Nephron (organoid): Measurements from ENCODE around the gene GAGE10.

Experiments used
- H3K27ac Mint-ChIP-seq, 3 experiments: 2 replicates each; pipeline ENCODE4 v1.8.0; 2020; ENCODE audit warnings: mixed read lengths in 3 of 3, mild to moderate bottlenecking in 2 of 3, moderate library complexity in 1 of 3
- H3K27me3 Mint-ChIP-seq: 2 replicates; pipeline ENCODE4 v1.8.0; 2021; ENCODE audit warnings: low read depth, mild to moderate bottlenecking, moderate library complexity, mixed read lengths
- H3K36me3 Mint-ChIP-seq: 2 replicates; pipeline ENCODE4 v1.8.0; 2020; ENCODE audit warnings: low read depth, mixed read lengths
- H3K4me1 Mint-ChIP-seq: 2 replicates; pipeline ENCODE4 v1.8.0; 2020; ENCODE audit warnings: mixed read lengths
- H3K4me3 Mint-ChIP-seq, 3 experiments: 2 replicates each; pipeline ENCODE4 v1.8.0; 2020; ENCODE audit warnings: mild to moderate bottlenecking in 3 of 3, mixed read lengths in 3 of 3, moderate library complexity in 2 of 3
- H3K9me3 Mint-ChIP-seq: 2 replicates; pipeline ENCODE4 v1.8.0; 2020; ENCODE audit warnings: mixed read lengths
- TF ChIP-seq, protein P1 (sequence below), 3 experiments: fragments of 200-600 bp; sonication (generic); IDR thresholded peaks; one replicate each; pipeline ENCODE4 v1.5.0; 2021; ENCODE audit warnings: antibody characterized with exemption in 3 of 3; ENCODE audit not compliant: unreplicated experiment in 3 of 3

The GAGE10 gene

DNA sequence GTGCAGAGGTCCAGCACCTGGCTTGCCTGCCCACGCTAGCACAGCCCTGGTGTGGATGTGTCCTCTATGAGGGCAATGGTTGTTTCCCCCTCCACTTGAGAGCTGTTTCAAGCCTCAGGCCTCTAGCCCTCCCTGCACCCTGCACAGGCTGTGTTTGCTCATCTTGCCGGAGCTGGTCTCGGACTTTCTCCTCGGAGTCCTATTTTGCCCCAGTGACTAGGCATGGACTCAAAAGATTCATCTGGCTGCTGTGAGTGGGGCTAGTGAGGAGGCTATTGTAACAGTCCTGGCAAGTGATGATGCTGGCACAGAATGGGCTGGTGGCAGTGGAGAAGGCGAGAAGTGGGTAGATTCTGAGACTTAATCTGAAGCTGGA is 44.7 kb upstream of the GAGE10 start:
- no peaks in the 10 kb centered on the region for H3K4me1 Mint-ChIP-seq
- H3K9me3 Mint-ChIP-seq = peaks cover 23% of the 10 kb centered on the region
- TF ChIP-seq, protein P1, sequence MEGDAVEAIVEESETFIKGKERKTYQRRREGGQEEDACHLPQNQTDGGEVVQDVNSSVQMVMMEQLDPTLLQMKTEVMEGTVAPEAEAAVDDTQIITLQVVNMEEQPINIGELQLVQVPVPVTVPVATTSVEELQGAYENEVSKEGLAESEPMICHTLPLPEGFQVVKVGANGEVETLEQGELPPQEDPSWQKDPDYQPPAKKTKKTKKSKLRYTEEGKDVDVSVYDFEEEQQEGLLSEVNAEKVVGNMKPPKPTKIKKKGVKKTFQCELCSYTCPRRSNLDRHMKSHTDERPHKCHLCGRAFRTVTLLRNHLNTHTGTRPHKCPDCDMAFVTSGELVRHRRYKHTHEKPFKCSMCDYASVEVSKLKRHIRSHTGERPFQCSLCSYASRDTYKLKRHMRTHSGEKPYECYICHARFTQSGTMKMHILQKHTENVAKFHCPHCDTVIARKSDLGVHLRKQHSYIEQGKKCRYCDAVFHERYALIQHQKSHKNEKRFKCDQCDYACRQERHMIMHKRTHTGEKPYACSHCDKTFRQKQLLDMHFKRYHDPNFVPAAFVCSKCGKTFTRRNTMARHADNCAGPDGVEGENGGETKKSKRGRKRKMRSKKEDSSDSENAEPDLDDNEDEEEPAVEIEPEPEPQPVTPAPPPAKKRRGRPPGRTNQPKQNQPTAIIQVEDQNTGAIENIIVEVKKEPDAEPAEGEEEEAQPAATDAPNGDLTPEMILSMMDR (IDR thresholded peaks at IDR 0.05; ENCODE audit: unreplicated experiment in 3 of 3) = no peak
- H3K36me3 Mint-ChIP-seq = no peaks in the 10 kb centered on the region
- H3K4me3 Mint-ChIP-seq = no peak overlapping the region
- no peaks in the 10 kb centered on the region for H3K27me3 Mint-ChIP-seq
- H3K27ac Mint-ChIP-seq = no peak overlapping the region

DNA sequence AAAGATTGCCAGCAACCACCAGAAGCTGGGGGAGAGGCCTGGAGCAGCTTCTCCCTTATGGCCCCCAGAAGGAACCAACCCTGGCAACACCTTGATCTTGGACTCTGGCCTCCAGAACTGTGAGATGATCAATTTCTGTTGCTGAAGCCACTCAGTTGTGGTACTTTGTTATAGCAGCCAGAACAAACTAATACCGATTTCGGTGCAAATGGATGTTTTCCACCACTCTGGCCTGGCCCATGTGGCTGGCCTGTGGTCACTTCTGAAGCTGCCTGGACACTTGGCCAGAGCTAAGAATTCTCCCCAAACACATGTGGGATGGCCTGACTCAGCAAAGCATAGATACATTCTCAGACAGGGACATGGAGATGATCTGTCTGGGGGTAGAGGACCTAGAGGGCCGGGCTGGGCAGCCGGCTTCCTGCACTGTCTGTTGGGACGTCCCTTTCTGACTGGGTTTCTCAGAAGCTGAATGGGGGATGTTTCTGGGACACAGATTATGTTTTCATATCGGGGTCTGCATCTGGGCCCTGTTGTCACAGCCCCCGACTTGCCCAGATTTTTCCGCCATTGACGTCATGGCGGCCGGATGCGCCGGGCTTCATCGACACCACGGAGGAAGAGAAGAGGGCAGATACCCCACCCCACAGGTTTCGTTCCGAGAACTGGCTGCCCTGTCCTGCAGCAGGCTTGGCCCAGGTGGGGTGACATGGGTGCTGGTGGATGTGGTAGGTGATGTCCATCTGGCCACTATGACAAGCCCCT is 43.0 kb upstream of the GAGE10 start:
- TF ChIP-seq, protein P1 (IDR thresholded peaks at IDR 0.05; ENCODE audit: unreplicated experiment in 3 of 3) = no peak
- no peaks in the 10 kb centered on the region for H3K27me3 Mint-ChIP-seq
- no peaks in the 10 kb centered on the region for H3K36me3 Mint-ChIP-seq
- H3K4me1 Mint-ChIP-seq = no peaks in the 10 kb centered on the region
- H3K4me3 Mint-ChIP-seq = no peak overlapping the region
- H3K9me3 Mint-ChIP-seq = peaks cover 31% of the 10 kb centered on the region
- no peak overlapping the region for H3K27ac Mint-ChIP-seq

DNA sequence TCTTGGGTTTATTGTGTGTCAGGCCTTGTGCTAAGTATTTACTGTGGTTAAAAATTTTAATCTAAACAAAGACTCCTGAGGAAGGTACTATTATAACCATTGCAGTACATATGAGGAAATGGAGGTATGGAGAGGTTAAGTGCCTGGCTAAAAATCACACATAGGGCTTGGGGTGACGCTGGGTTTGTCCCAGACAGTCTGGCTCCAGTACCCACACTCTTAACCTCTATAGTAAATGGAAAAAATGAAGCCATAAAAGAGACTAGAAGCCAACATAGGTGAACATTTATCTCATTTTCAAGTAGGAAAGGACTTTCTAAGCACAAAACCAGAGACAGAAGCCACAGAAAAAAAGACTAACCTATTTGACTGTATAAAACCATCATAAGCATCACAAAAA is 40.8 kb upstream of the GAGE10 start:
- peaks cover 4% of the 10 kb centered on the region for H3K4me1 Mint-ChIP-seq
- H3K27ac Mint-ChIP-seq = no peak overlapping the region
- H3K9me3 Mint-ChIP-seq = peaks cover 31% of the 10 kb centered on the region
- H3K36me3 Mint-ChIP-seq = no peaks in the 10 kb centered on the region
- TF ChIP-seq, protein P1 (IDR thresholded peaks at IDR 0.05; ENCODE audit: unreplicated experiment in 3 of 3) = no peak
- no peaks in the 10 kb centered on the region for H3K27me3 Mint-ChIP-seq
- H3K4me3 Mint-ChIP-seq = no peak overlapping the region

DNA sequence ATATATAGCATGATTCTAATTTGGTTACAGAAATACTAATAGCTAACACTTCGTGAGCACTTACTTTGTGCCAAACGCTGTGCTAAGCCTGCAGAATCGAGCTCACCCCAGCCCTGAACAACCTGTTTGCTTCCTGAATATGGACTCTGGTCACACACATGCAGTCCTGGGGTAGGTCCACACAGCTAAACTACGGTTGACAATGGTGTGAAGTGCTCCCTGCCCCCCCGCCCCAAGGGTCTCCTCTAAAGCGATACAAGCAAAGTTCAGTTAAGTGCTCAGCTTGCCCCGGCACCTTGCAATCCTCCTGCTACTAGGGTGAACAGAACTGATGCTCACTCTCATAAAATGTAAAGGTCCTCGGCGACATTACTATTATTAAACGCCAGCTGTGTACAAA is 39.8 kb upstream of the GAGE10 start:
- no peak overlapping the region for H3K27ac Mint-ChIP-seq
- TF ChIP-seq, protein P1 (IDR thresholded peaks at IDR 0.05; ENCODE audit: unreplicated experiment in 3 of 3) = no peak
- H3K4me3 Mint-ChIP-seq = no peak overlapping the region
- H3K27me3 Mint-ChIP-seq = no peaks in the 10 kb centered on the region
- peaks cover 31% of the 10 kb centered on the region for H3K9me3 Mint-ChIP-seq
- peaks cover 5% of the 10 kb centered on the region for H3K4me1 Mint-ChIP-seq
- peaks cover 3% of the 10 kb centered on the region for H3K36me3 Mint-ChIP-seq

DNA sequence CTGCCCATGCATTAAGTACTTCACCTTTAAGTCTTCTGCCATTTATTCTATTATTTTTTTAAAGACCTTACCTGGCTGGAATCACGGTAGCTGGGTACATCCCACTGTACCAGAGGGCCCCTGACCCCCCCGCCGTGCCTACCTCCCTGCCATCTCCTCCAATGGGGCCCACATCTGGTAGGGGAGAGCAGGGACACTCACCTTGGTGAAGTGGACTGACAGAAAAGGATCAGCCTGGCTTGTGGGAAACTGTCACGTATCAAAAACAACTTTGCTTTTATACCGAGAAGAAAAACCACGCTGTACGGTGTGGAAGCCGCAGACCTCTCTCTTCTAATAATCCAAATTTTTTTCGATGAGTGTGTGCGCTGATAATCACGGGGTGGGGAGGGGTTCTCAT is 39.0 kb upstream of the GAGE10 start, which contains the start of gene FOXP3:
Gene FOXP3, minus strand, starts transcription at position 251 of the 400 bp plus-strand sequence. CDS start 6,205 bp downstream, outside the sequence.
- peaks cover 27% of the 10 kb centered on the region for H3K9me3 Mint-ChIP-seq
- TF ChIP-seq, protein P1 (IDR thresholded peaks at IDR 0.05; ENCODE audit: unreplicated experiment in 3 of 3) = no peak
- H3K4me1 Mint-ChIP-seq = peaks cover 10% of the 10 kb centered on the region
- no peaks in the 10 kb centered on the region for H3K27me3 Mint-ChIP-seq
- H3K27ac Mint-ChIP-seq = no peak within 1 kb of the TSS
- H3K36me3 Mint-ChIP-seq = peaks cover 3% of the 10 kb centered on the region
- peak within 1 kb of the TSS in 1 of 3 experiments; percentile 5 for H3K4me3 Mint-ChIP-seq
